Neuron (in vitro differentiated cells): ENCODE data around the gene INTS11.

Experiments used
- H2AFZ ChIP-seq: one replicate; pipeline ENCODE4 v1.6.1; 2013; ENCODE audit warnings: low read depth, mild to moderate bottlenecking, inconsistent platforms, low read length, moderate library complexity
- H3K27me3 ChIP-seq: one replicate; pipeline ENCODE4 v1.6.1; 2013; ENCODE audit warnings: low read length; ENCODE audit not compliant: insufficient read depth
- H3K36me3 ChIP-seq: one replicate; pipeline ENCODE4 v1.6.1; 2013; ENCODE audit warnings: low read length; ENCODE audit not compliant: insufficient read depth
- H3K4me1 ChIP-seq: one replicate; pipeline ENCODE4 v1.6.1; 2013; ENCODE audit warnings: low read length; ENCODE audit not compliant: insufficient read depth
- H3K4me3 ChIP-seq: 2 replicates; pipeline ENCODE4 v1.5.1; 2013; ENCODE audit warnings: mild to moderate bottlenecking, low read length, moderate library complexity
- H3K9me3 ChIP-seq: one replicate; pipeline ENCODE4 v1.6.1; 2013; ENCODE audit warnings: low read length

The INTS11 gene

GRCh38 chr1:1314678-1315335, 9.7 kb downstream of the INTS11 start:
- peaks cover 68% of the 10 kb centered on the region for H3K36me3 ChIP-seq

DNA sequence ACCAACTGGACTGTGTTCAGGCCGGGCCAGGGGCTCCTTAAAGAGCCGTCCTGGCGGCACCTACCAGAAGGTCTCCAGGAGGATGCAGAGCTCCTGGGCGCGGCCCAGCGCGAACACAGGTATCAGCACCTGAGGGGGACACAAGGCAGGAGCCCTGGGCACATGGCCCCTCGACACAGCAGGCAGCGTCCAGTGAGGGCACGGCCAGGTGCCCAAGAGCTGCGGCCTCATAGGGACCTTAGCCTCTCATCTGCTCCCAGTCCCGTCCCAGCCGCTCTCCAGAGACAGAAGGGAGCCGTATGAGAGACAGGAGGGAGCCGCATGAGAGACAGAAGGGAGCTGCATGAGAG, 10.2 kb downstream of the INTS11 start:
- Histone ChIP-seq H3K27me3 (no peaks in the 10 kb centered on the region), H3K4me1 (peaks cover 5% of the 10 kb centered on the region), H3K36me3 (peaks cover 65% of the 10 kb centered on the region), H3K9me3 (no peaks in the 10 kb centered on the region), H2AFZ (no peak overlapping the region), H3K4me3 (no peak overlapping the region)

More at GRCh38 chr1:1314678-1315335, 9.7 kb downstream of the INTS11 start:
- H3K4me3 ChIP-seq = no peak overlapping the region
- H3K4me1 ChIP-seq = no peaks in the 10 kb centered on the region
- no peak overlapping the region for H2AFZ ChIP-seq
- no peaks in the 10 kb centered on the region for H3K27me3 ChIP-seq
- no peaks in the 10 kb centered on the region for H3K9me3 ChIP-seq

DNA sequence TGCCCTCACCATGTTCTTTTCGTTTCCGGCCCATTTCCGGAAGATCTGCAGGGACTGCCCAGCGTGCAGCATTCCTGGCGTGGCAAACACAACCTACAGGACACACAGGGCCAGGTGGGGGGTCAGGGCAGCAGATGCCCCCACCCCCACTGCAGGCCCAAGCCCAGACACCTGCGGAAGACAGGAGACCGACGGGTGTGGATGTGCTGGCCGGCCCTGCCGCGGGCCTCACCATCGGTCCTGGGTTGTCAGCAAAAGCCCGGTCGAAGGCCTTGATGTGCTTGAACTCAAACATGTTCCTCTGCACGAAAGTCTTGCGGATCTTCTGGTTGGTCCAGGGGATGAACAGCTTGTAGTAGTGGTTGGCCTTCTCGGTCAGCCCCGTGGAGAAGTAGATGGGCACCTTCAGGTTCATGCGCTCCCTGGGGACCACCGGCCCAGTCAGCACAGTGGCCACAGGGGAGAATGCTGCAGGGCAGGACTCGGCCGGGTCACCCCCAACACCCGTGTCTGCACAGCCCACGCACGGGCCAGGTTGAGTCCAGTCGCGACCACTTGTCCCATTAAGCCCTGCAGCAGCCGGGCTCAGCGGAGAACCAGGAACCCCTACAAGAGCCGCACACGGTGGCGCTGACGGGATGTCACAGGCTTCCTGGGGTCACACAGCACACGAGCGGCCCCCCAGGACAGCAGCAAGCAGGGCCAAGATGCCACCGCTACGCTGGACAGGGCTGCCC, 10.8 kb downstream of the INTS11 start:
- Histone ChIP-seq H3K9me3 (no peaks in the 10 kb centered on the region), H3K36me3 (peaks cover 61% of the 10 kb centered on the region), H3K27me3 (no peaks in the 10 kb centered on the region), H3K4me1 (peaks cover 8% of the 10 kb centered on the region), H3K4me3 (no peak overlapping the region), H2AFZ (no peak overlapping the region)

- Histone ChIP-seq H3K27me3 (no peaks in the 10 kb centered on the region), H2AFZ (no peak overlapping the region), H3K36me3 (peaks cover 61% of the 10 kb centered on the region), H3K4me3 (no peak overlapping the region), H3K4me1 (peaks cover 8% of the 10 kb centered on the region), H3K9me3 (no peaks in the 10 kb centered on the region)
Observed at GRCh38 chr1:1312450-1313314, 11.8 kb downstream of the INTS11 start.

DNA sequence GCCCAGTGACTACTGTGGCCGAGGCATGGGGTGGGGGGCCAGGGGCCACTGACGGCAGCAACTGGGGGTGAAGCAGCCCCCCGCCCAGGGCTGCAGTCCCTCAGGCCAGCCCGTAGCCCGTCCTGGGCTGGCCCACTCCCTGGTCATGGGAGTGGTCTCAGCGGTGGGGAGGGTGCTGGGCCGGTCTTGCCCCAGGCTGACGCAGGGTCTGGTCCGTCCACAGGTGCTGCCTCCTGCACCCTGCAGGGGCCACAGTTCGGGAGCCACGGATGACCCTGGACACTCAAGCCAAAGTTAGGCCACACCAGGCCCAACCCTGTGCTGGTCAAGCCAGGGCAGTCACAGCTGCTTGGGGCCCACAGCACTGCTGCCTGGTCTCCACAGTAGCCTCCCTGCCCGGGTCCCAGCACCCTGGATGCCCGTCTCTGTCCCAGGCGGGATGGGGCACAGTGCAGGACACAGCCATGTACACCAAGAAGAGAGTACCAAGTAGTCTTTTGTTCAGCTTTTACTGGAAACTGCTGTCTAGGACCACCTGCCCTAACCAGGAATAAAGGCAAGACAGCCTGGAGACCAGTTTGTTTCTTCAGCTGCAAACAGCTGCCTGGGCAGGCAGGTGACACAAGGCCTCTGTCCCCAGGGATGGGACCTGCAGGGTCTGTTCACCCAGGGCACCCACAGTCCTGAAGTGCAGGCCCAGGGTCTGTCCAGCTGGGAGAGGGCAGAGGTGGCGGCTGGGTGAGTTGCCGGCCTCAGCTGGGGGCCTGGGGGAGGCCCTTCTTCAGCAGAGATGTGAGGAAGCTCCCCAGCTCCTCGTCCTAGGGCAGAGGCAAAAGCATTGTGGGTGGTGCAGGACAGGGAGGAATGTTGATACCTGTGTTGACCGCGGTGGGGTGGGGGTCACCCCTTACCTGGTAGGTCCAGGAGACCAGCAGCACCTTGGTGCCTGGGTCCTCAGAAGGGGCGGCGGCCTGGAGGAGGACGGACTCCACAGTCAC, 13.1 kb downstream of the INTS11 start:
- H3K36me3 ChIP-seq = peaks cover 56% of the 10 kb centered on the region

GRCh38 chr1:1310476-1311053, 13.9 kb downstream of the INTS11 start:
- Histone ChIP-seq H3K27me3 (no peaks in the 10 kb centered on the region), H2AFZ (no peak overlapping the region), H3K4me1 (peaks cover 25% of the 10 kb centered on the region), H3K9me3 (no peaks in the 10 kb centered on the region), H3K4me3 (no peak overlapping the region), H3K36me3 (peaks cover 56% of the 10 kb centered on the region)

More for the DNA sequence above, 13.1 kb downstream of the INTS11 start:
- H3K4me3 ChIP-seq = no peak overlapping the region
- no peaks in the 10 kb centered on the region for H3K27me3 ChIP-seq
- no peaks in the 10 kb centered on the region for H3K9me3 ChIP-seq
- H3K4me1 ChIP-seq = peaks cover 16% of the 10 kb centered on the region
- H2AFZ ChIP-seq = no peak overlapping the region

DNA sequence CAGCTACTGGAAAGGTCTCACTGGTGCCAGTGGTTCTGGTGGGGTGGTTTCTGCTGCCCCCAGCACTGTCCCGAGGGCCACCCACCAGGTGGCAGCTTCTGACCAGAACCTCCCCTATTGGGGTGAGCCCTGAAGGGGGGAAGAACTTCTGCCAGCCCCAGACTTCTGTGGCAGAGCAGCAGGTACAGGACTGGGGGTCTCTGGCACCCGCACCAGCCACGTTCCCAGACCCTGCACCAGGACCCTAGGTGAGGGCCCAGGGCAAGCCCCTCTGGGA, 14.4 kb downstream of the INTS11 start:
- Histone ChIP-seq H3K9me3 (no peaks in the 10 kb centered on the region), H3K4me3 (no peak overlapping the region), H3K36me3 (peaks cover 51% of the 10 kb centered on the region), H2AFZ (no peak overlapping the region), H3K4me1 (peaks cover 30% of the 10 kb centered on the region), H3K27me3 (no peaks in the 10 kb centered on the region)

DNA sequence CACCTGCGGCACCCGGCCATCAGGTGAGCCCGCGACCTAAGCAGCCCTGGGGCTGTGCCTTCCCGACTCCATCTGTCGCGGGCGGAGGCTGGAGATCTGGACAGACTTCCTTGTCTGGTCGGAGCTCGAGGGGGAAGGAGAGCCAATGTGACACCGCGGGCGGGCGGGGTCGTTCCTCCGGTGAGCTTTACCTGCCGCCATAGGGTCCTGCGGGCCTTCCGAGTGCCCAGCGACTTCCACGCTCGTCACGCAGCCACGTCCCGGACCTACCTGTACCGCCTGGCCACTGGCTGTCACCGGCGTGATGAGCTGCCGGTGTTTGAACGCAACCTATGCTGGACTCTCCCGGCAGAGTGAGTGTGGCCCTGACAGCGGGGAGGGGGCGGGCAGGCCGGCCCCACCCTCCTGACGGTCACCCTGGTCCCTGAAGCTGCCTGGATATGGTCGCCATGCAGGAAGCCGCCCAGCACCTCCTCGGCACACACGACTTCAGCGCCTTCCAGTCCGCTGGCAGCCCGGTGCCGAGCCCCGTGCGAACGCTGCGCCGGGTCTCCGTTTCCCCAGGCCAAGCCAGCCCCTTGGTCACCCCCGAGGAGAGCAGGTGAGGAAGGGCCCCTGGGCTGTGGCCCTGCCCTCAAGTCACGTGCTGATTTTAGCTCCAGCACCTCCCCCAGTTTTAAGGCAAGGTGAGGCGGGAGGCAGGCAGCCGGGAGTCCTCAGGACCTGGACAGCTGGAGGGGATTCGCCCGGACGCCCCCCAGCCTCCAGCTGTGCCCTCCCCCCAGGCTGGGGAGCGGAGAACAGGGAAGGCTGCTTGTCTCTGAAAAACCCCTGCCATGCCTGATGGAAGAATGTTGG, 15.0 kb downstream of the INTS11 start:
- Histone ChIP-seq H3K4me3 (peak overlapping the region; percentile 65), H3K36me3 (peaks cover 47% of the 10 kb centered on the region), H3K27me3 (no peaks in the 10 kb centered on the region), H3K4me1 (peaks cover 35% of the 10 kb centered on the region), H3K9me3 (no peaks in the 10 kb centered on the region), H2AFZ (no peak overlapping the region)

GRCh38 chr1:1308756-1309250, 15.7 kb downstream of the INTS11 start:
- H3K4me3 ChIP-seq = peak overlapping the region; percentile 65
- no peak overlapping the region for H2AFZ ChIP-seq
- peaks cover 40% of the 10 kb centered on the region for H3K36me3 ChIP-seq
- no peaks in the 10 kb centered on the region for H3K9me3 ChIP-seq
- no peaks in the 10 kb centered on the region for H3K27me3 ChIP-seq
- H3K4me1 ChIP-seq = peaks cover 40% of the 10 kb centered on the region

DNA sequence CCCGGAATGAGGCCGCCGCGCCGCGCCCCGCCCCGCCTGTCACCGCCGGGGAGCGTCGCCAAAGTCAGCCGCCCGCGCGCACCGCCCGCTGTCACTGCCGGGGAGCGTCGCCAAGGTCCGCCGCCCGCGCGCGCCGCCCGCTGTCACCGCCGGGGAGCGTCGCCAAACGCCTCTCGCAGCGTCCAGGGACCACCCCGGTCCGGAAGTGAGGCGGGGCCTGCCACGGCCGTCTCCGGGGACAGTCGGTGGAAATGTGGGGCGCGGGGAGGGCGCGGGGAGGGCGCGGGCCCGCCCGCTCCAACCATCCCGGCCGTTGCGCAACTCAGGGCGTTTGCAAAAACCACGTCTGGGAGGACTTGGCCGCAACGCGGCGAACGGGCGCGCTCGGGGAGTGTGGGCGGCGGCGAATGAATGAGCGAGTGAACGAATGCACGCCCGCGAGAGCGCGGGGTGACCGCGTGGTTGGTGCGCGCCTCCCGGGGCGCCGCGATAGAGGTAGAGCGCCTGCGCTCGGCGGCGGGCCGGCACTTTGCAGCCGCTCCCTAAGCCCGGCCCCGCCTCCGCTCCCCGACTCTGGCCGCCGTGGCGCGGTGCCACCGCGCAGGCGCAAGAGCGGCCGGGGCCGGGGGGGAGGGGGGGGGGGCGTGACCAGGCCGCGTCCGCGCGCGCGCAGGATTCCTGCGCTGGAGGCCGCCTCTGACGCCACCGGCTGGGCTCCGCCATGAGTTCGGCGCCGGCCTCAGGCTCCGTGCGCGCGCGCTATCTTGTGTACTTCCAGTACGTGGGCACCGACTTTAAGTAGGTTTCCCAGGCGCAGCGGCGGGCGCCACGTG, 16.3 kb downstream of the INTS11 start, which contains the start of the genes ACAP3 and PUSL1:
ACAP3 (minus strand) TSS at position 8 of the 833 bp plus-strand sequence. CDS start 115 bp downstream, outside the sequence.
PUSL1 (plus strand) TSS at position 675 of the 833 bp plus-strand sequence; CDS start at position 722, 47 bp downstream.
- Histone ChIP-seq H3K27me3 (no peaks in the 10 kb centered on the region), H3K36me3 (peaks cover 34% of the 10 kb centered on the region), H2AFZ (peak within 1 kb of the TSS; percentile 86), H3K4me3 (peak within 1 kb of the TSS; percentile 73), H3K4me1 (peaks cover 43% of the 10 kb centered on the region), H3K9me3 (no peaks in the 10 kb centered on the region)
